Keratinocyte (primary cell): ENCODE measurements around the gene ZMAT3. TPM values are rescaled to one million over a fixed set of nuclear protein-coding genes. Genes with fewer than 3 reads are reported as not detected.

Experiments used
- DNase-seq: peaks from one replicate; pipeline ENCODE4 v3.0.0-alpha.2; 2011; ENCODE audit warnings: low read depth, missing footprints, low spot score
- FAIRE-seq: peaks from 2 replicates; lab custom pipeline; 2011; peaks lifted over from hg19 to GRCh38; lab: Jason Lieb, UNC
- H2AFZ ChIP-seq: 2 replicates; pipeline ENCODE4 v1.6.0; 2012; ENCODE audit warnings: low read length, control low read depth, inconsistent platforms; ENCODE audit not compliant: control insufficient read depth
- H3K27ac ChIP-seq: 2 replicates; pipeline ENCODE4 v1.5.1; 2011; ENCODE audit warnings: low read length; ENCODE audit not compliant: control insufficient read depth, insufficient read depth
- H3K27me3 ChIP-seq: 3 replicates; pipeline ENCODE4 v1.6.0; 2011; ENCODE audit warnings: low read length; ENCODE audit not compliant: control insufficient read depth, insufficient read depth; ENCODE audit errors: extremely low read depth
- H3K36me3 ChIP-seq, 2 experiments: 2 replicates in 1 of 2; 3 replicates in 1 of 2; pipeline ENCODE4 v1.5.1; 2011; ENCODE audit warnings: low read length in 2 of 2, mild to moderate bottlenecking in 1 of 2; ENCODE audit not compliant: control insufficient read depth in 2 of 2, insufficient read depth in 2 of 2; ENCODE audit errors: extremely low read depth in 1 of 2
- H3K4me1 ChIP-seq: 3 replicates; pipeline ENCODE4 v1.5.1; 2011; ENCODE audit warnings: low read length; ENCODE audit not compliant: control insufficient read depth, insufficient read depth; ENCODE audit errors: extremely low read depth
- H3K4me2 ChIP-seq: 3 replicates; pipeline ENCODE4 v1.6.0; 2011; ENCODE audit warnings: low read depth, low read length; ENCODE audit not compliant: control insufficient read depth, insufficient read depth; ENCODE audit errors: extremely low read depth
- H3K4me3 ChIP-seq, 3 experiments: fragments of 200-600 bp in 1 of 3; sonication (generic) in 1 of 3; 2 replicates in 2 of 3; 3 replicates in 1 of 3; pipeline ENCODE4 v1.5.1; 2011 to 2016; ENCODE audit warnings: low read length in 3 of 3, mild to moderate bottlenecking in 3 of 3, control low read depth in 2 of 3, inconsistent platforms in 1 of 3, low read depth in 1 of 3, mixed read lengths in 1 of 3, mixed run types in 1 of 3, moderate library complexity in 1 of 3; ENCODE audit not compliant: control insufficient read depth in 2 of 3, insufficient read depth in 2 of 3; ENCODE audit errors: extremely low read depth in 1 of 3
- H3K79me2 ChIP-seq: 2 replicates; pipeline ENCODE4 v1.6.0; 2012; ENCODE audit warnings: low read length; ENCODE audit not compliant: control insufficient read depth, insufficient read depth
- H3K9ac ChIP-seq: 3 replicates; pipeline ENCODE4 v1.6.0; 2011; ENCODE audit warnings: low read length; ENCODE audit not compliant: control insufficient read depth, insufficient read depth; ENCODE audit errors: extremely low read depth
- H3K9me1 ChIP-seq: 3 replicates; pipeline ENCODE4 v1.6.0; 2011; ENCODE audit warnings: low read length; ENCODE audit not compliant: control insufficient read depth, insufficient read depth; ENCODE audit errors: extremely low read depth
- H3K9me3 ChIP-seq: 2 replicates; pipeline ENCODE4 v1.5.1; 2012; ENCODE audit warnings: low read depth, low read length; ENCODE audit not compliant: control insufficient read depth
- H4K20me1 ChIP-seq: 3 replicates; pipeline ENCODE4 v1.6.0; 2011; ENCODE audit warnings: low read length; ENCODE audit not compliant: control insufficient read depth, insufficient read depth; ENCODE audit errors: extremely low read depth
- CTCF ChIP-seq, 3 experiments: IDR thresholded peaks in 1 of 3; conservative IDR thresholded peaks in 1 of 3; optimal IDR thresholded peaks in 1 of 3; 2 replicates in 2 of 3; 3 replicates in 1 of 3; pipeline versions ENCODE3 to v1.5.1; 2011; ENCODE audit warnings: low read length in 3 of 3, mild to moderate bottlenecking in 3 of 3, moderate library complexity in 2 of 3, control low read depth in 1 of 3, inconsistent platforms in 1 of 3; ENCODE audit not compliant: insufficient read depth in 2 of 3; ENCODE audit errors: extremely low read depth in 1 of 3
- EZH2 ChIP-seq: IDR thresholded peaks from one replicate; pipeline ENCODE4 v1.6.1; 2012; ENCODE audit warnings: inconsistent platforms, mild to moderate bottlenecking, low read length, moderate library complexity
- dilution Hi-C: fragments of 300-500 bp; cut with MboI; formaldehyde crosslinking; loops from one replicate; pipeline ENCODE4 v1.7.0; 2020; ENCODE audit warnings: low sequenced_read_pairs; ENCODE audit not compliant: extremely low pct_ligation_motif_present
- polyA plus RNA-seq, 5 experiments: library from polyadenylated mRNA; depleted of rRNA in 3 of 5; stranded (reverse) in 3 of 5; stranded (forward) in 1 of 5; unstranded in 1 of 5; fragments of >200 nt; gene quantifications; 1 replicate in 1 of 5; 2 replicates in 3 of 5; 3 replicates in 1 of 5; pipeline versions ENCODE4 v1.2.1 to v1.2.3, GENCODE V29; 2011 to 2012; ENCODE audit warnings: missing spikeins in 2 of 5, low read depth in 1 of 5, low replicate concordance in 1 of 5

The ZMAT3 gene
- polyA plus RNA-seq, 1 donor (not counting 4 experiments of a cell fraction or from before 2014, with no cell fraction given) = 15.5 TPM

GRCh38 chr3:179000144-179000543 is 71.5 kb downstream of the ZMAT3 start:
- H3K4me3 ChIP-seq = no peak overlapping the region
- no peaks in the 10 kb centered on the region for H3K27me3 ChIP-seq
- H3K36me3 ChIP-seq = no peaks in the 10 kb centered on the region
- H2AFZ ChIP-seq = no peak overlapping the region
- H3K9ac ChIP-seq = no peak overlapping the region
- H3K79me2 ChIP-seq = no peaks in the 10 kb centered on the region
- H3K27ac ChIP-seq = no peak overlapping the region
- TF ChIP-seq EZH2 (no peak), CTCF (optimal IDR thresholded peaks at IDR 0.05 in 1 of 3, IDR thresholded peaks at IDR 0.05 in 1 of 3, conservative IDR thresholded peaks at IDR 0.05 in 1 of 3; ENCODE audit: extremely low read depth in 1 of 3, insufficient read depth in 2 of 3, low read length in 3 of 3) (no peak)
- H3K9me3 ChIP-seq = no peaks in the 10 kb centered on the region
- dilution Hi-C loops = no loop called here
- H3K9me1 ChIP-seq = no peaks in the 10 kb centered on the region
- no peaks in the 10 kb centered on the region for H4K20me1 ChIP-seq
- FAIRE-seq (no peak), DNase-seq (no peak)
- no peaks in the 10 kb centered on the region for H3K4me1 ChIP-seq
- no peak overlapping the region for H3K4me2 ChIP-seq

- dilution Hi-C loops = no loop called here
These were observed 75.2 kb downstream of the ZMAT3 start for GRCh38 chr3:178996399-178996798.

More at GRCh38 chr3:178996399-178996798, 75.2 kb downstream of the ZMAT3 start:
- Histone ChIP-seq H3K79me2 (no peaks in the 10 kb centered on the region), H3K27me3 (no peaks in the 10 kb centered on the region), H3K4me1 (no peaks in the 10 kb centered on the region), H3K27ac (no peak overlapping the region), H2AFZ (no peak overlapping the region), H3K4me2 (no peak overlapping the region), H3K9me3 (no peaks in the 10 kb centered on the region), H3K9me1 (no peaks in the 10 kb centered on the region), H3K4me3 (no peak overlapping the region), H3K9ac (no peak overlapping the region), H4K20me1 (no peaks in the 10 kb centered on the region), H3K36me3 (peaks cover 0 to 1% of the 10 kb centered on the region in 2 experiments)
- TF ChIP-seq EZH2 = no peak
- no peak for TF ChIP-seq CTCF (optimal IDR thresholded peaks at IDR 0.05 in 1 of 3, IDR thresholded peaks at IDR 0.05 in 1 of 3, conservative IDR thresholded peaks at IDR 0.05 in 1 of 3; ENCODE audit: extremely low read depth in 1 of 3, insufficient read depth in 2 of 3, low read length in 3 of 3)
- no peak for FAIRE-seq
- no peak for DNase-seq
